GM23248 (cell line): Measurements from ENCODE around the gene VPS13D. TPM values are rescaled to one million over a fixed set of nuclear protein-coding genes. Genes with fewer than 3 reads are reported as not detected.

Experiments used
- DNase-seq: peaks from one replicate; pipeline ENCODE4 v3.0.0-alpha.2; 2015
- H2AFZ ChIP-seq: fragments of 200-600 bp; sonication (generic); 2 replicates; pipeline ENCODE4 v1.6.1; 2016; ENCODE audit warnings: antibody characterized with exemption
- H3F3A ChIP-seq: fragments of 200-600 bp; sonication (generic); 2 replicates; pipeline ENCODE4 v1.6.1; 2016; ENCODE audit warnings: mild to moderate bottlenecking, antibody characterized with exemption, mixed run types; ENCODE audit not compliant: insufficient read depth
- H3K27ac ChIP-seq: fragments of 200-600 bp; sonication (generic); 2 replicates; pipeline ENCODE4 v1.5.1; 2016; ENCODE audit warnings: mild to moderate bottlenecking
- H3K27me3 ChIP-seq: fragments of 200-600 bp; sonication (generic); replicated peaks from 2 replicates; pipeline ENCODE4 v1.6.1; 2016; ENCODE audit warnings: mild to moderate bottlenecking; ENCODE audit not compliant: insufficient read depth
- H3K36me3 ChIP-seq: fragments of 200-600 bp; sonication (generic); 2 replicates; pipeline ENCODE4 v1.6.1; 2016; ENCODE audit warnings: low read depth, mild to moderate bottlenecking
- H3K4me1 ChIP-seq: fragments of 200-600 bp; sonication (generic); 2 replicates; pipeline ENCODE4 v1.6.1; 2016; ENCODE audit warnings: mild to moderate bottlenecking; ENCODE audit not compliant: insufficient read depth
- H3K4me2 ChIP-seq: fragments of 200-600 bp; sonication (generic); one replicate; pipeline ENCODE4 v1.6.1; 2016; ENCODE audit warnings: mild to moderate bottlenecking; ENCODE audit not compliant: unreplicated experiment
- H3K4me3 ChIP-seq: fragments of 200-600 bp; sonication (generic); 2 replicates; pipeline ENCODE4 v1.5.1; 2016; ENCODE audit warnings: mild to moderate bottlenecking
- H3K79me2 ChIP-seq: fragments of 200-600 bp; sonication (generic); 2 replicates; pipeline ENCODE4 v1.6.1; 2016; ENCODE audit warnings: mild to moderate bottlenecking; ENCODE audit not compliant: insufficient read depth
- H3K9ac ChIP-seq: fragments of 200-600 bp; sonication (generic); 2 replicates; pipeline ENCODE4 v1.6.1; 2016; ENCODE audit warnings: mild to moderate bottlenecking
- H3K9me2 ChIP-seq: fragments of 200-600 bp; sonication (generic); 2 replicates; pipeline ENCODE4 v1.6.1; 2016; ENCODE audit warnings: mixed run types, mild to moderate bottlenecking, moderate library complexity; ENCODE audit not compliant: insufficient read depth
- H3K9me3 ChIP-seq: fragments of 200-600 bp; sonication (generic); one replicate; pipeline ENCODE4 v1.6.1; 2017; ENCODE audit warnings: low read depth
- H4K20me1 ChIP-seq: fragments of 200-600 bp; sonication (generic); 2 replicates; pipeline ENCODE4 v1.6.0; 2016; ENCODE audit not compliant: insufficient read depth
- EZH2 ChIP-seq: fragments of 200-600 bp; sonication (generic); IDR thresholded peaks from 2 replicates; pipeline ENCODE4 v1.6.1; 2018; ENCODE audit warnings: antibody characterized with exemption, mild to moderate bottlenecking; ENCODE audit not compliant: insufficient read depth, poor library complexity, severe bottlenecking
- EZH2phosphoT487 ChIP-seq: fragments of 200-600 bp; sonication (generic); IDR thresholded peaks from 2 replicates; pipeline ENCODE4 v1.6.1; 2018; ENCODE audit warnings: antibody characterized with exemption, moderate library complexity, mild to moderate bottlenecking, low read depth; ENCODE audit not compliant: insufficient read depth
- WGBS, 2 experiments: methylation state at CpG; one replicate each; pipeline ENCODE4 v1.1.6; 2015 to 2017; ENCODE audit warnings: low lambda C conversion rate in 2 of 2, low coverage in 1 of 2; ENCODE audit errors: missing lambda C conversion rate in 2 of 2; 5-methylcytosine and 5-hydroxymethylcytosine counted together
- in situ Hi-C: fragments of 300-500 bp; cut with MboI; formaldehyde crosslinking; loops from 2 replicates; pipeline ENCODE4 v1.15.0; 2020
- polyA plus RNA-seq: library from polyadenylated mRNA; unstranded; fragments of >200 nt; fragmentation: Nextera tagmentation; extraction: Ambion mirVana; gene quantifications from 2 replicates; pipeline ENCODE4 v1.2.1, GENCODE V29; 2016
- total RNA-seq: library from RNA; depleted of rRNA; stranded (reverse); fragments of >200 nt; shearing (Covaris generic); gene quantifications from 2 replicates; pipeline ENCODE4 v1.2.3, GENCODE V29; 2014

VPS13D gene
- total and polyA plus RNA-seq, 2 experiments from 2014 or later, result 6.8 to 16.4 TPM

- H3K27ac ChIP-seq, result no peak overlapping the region
- H3K27me3 ChIP-seq, result no peaks in the 10 kb centered on the region
- WGBS, 2 experiments, result 86 to 92% methylated on average over 5 of the region's 5 CpGs
- no peak overlapping the region for H3K4me2 ChIP-seq
- H3K4me3 ChIP-seq, result no peak overlapping the region
- no peaks in the 10 kb centered on the region for H3K9me2 ChIP-seq
- H2AFZ ChIP-seq, result no peak overlapping the region
- H3K36me3 ChIP-seq, result no peaks in the 10 kb centered on the region
- H4K20me1 ChIP-seq, result no peaks in the 10 kb centered on the region
- in situ Hi-C loops, result no loop called here
- TF ChIP-seq EZH2 (no peak), EZH2phosphoT487 (no peak)
- H3K4me1 ChIP-seq, result peaks cover 5% of the 10 kb centered on the region
- no peaks in the 10 kb centered on the region for H3K79me2 ChIP-seq
- DNase-seq, result no peak
- no peaks in the 10 kb centered on the region for H3F3A ChIP-seq
- no peak overlapping the region for H3K9ac ChIP-seq
- H3K9me3 ChIP-seq, result no peaks in the 10 kb centered on the region
Observed at GRCh38 chr1:12189328-12189682, 40.5 kb upstream of the VPS13D start.

DNA sequence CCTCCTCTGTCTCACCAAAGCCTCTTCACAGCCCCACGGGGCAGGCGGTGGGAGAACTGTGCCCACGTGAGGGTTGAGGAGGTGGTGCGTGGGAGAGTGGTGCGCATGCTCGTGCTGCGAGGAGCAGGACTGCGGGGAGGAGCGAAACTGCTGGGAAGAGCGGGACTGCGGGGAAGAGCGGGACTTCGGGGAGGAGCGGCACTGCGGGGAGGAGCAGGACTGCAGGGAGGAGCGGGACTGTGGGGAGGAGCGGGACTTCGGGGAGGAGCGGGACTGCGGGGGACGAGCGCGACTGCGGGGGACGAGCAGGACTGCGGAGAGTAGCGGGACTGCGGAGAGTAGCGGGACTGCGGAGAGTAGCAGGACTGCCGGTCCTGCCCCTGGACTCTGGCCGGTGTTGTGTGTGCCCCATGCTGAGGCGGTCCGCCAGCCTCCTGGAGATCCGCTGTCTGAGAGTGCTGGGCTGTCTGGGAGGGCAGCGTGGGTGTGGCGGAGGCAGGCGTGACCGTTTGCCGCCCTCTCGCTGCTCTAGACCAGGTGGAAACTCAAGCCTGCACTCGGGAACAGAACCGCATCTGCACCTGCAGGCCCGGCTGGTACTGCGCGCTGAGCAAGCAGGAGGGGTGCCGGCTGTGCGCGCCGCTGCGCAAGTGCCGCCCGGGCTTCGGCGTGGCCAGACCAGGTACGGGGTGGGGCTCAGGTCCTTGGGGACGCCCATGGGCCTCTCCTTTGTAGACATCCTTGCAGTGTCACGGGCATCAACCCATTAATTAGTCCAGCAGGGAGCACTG is 38.4 kb upstream of the VPS13D start:
- Histone ChIP-seq H3K9me2 (no peaks in the 10 kb centered on the region), H3K36me3 (no peaks in the 10 kb centered on the region), H3K27ac (no peak overlapping the region), H3K27me3 (no peaks in the 10 kb centered on the region), H3K4me3 (no peak overlapping the region), H4K20me1 (no peaks in the 10 kb centered on the region), H3K9me3 (no peaks in the 10 kb centered on the region), H3K9ac (no peak overlapping the region), H3K4me1 (no peaks in the 10 kb centered on the region), H3F3A (no peaks in the 10 kb centered on the region), H3K4me2 (no peak overlapping the region), H3K79me2 (no peaks in the 10 kb centered on the region), H2AFZ (no peak overlapping the region)
- no peak for DNase-seq
- TF ChIP-seq EZH2 (no peak), EZH2phosphoT487 (no peak)
- in situ Hi-C loops, result no loop called here
- WGBS, 2 experiments, result 92 to 94% methylated on average over 34 to 58 of the region's 58 CpGs

DNA sequence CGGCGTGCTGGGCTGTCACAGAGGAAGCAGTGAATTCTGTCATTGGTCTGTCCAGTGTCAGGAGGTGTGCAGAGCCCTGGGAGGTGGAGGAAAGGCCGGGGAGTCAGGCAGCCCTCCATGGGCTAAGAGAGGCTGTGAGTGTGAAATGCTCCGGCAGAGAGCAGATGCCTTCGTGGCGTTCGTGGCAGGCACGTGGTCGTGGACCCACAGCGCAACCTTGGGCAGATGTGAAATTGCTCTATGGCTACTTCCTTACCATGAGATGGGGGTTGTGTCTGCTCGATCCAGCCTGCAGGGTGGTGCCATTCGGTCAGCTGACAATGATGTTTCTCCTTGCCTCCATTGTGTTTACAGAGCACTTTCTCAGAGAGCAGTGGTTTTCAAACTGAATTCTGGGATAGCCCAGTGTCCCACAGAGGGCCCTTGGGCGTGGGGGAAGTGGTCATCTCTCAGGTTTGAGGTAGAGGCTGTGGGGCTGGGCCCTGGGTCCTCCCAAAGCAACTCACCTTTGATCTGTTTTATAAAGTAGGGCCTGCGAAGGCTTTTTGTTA is 35.1 kb upstream of the VPS13D start:
- DNase-seq, result no peak
- H3K79me2 ChIP-seq, result no peaks in the 10 kb centered on the region
- H3K9me3 ChIP-seq, result no peaks in the 10 kb centered on the region
- H3K36me3 ChIP-seq, result no peaks in the 10 kb centered on the region
- in situ Hi-C loops, result no loop called here
- H3K27ac ChIP-seq, result no peak overlapping the region
- no peak for TF ChIP-seq EZH2
- TF ChIP-seq EZH2phosphoT487, result no peak
- H3K9ac ChIP-seq, result no peak overlapping the region
- WGBS, 2 experiments, result 87 to 93% methylated on average over 14 of the region's 14 CpGs
- no peaks in the 10 kb centered on the region for H3F3A ChIP-seq
- no peaks in the 10 kb centered on the region for H3K9me2 ChIP-seq
- H3K27me3 ChIP-seq, result no peaks in the 10 kb centered on the region
- no peak overlapping the region for H3K4me2 ChIP-seq
- no peaks in the 10 kb centered on the region for H4K20me1 ChIP-seq
- H2AFZ ChIP-seq, result no peak overlapping the region
- H3K4me3 ChIP-seq, result no peak overlapping the region
- H3K4me1 ChIP-seq, result no peaks in the 10 kb centered on the region

DNA sequence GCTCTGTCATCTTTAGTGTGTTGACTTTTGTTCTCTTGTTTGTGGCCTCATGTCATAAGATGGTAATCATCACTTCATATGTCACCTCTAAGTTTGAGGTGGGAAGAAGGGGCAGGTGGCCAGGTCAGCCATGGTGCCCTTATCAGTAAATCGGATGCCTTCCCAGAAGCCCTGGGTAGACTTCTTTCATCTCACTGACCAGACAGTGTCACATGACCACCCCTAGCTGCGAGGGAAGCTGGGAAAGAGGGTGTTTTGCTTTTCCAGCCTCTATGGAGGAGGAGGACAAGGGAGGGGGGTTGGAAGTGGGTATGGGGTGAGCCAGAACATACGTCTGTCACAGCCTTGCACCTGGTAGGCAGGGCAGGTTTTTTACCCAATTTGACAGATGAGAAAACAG is 34.4 kb upstream of the VPS13D start:
- no peak overlapping the region for H3K9ac ChIP-seq
- H3K4me1 ChIP-seq, result no peaks in the 10 kb centered on the region
- no peaks in the 10 kb centered on the region for H3F3A ChIP-seq
- no peak overlapping the region for H3K4me3 ChIP-seq
- H3K79me2 ChIP-seq, result no peaks in the 10 kb centered on the region
- no peaks in the 10 kb centered on the region for H3K36me3 ChIP-seq
- no peaks in the 10 kb centered on the region for H3K9me3 ChIP-seq
- DNase-seq, result no peak
- no peaks in the 10 kb centered on the region for H3K27me3 ChIP-seq
- no peaks in the 10 kb centered on the region for H3K9me2 ChIP-seq
- WGBS, 2 experiments, result 93 to 100% methylated on average over 3 of the region's 3 CpGs
- H4K20me1 ChIP-seq, result no peaks in the 10 kb centered on the region
- in situ Hi-C loops, result no loop called here
- TF ChIP-seq EZH2, result no peak
- no peak for TF ChIP-seq EZH2phosphoT487
- H3K27ac ChIP-seq, result no peak overlapping the region
- H2AFZ ChIP-seq, result no peak overlapping the region
- no peak overlapping the region for H3K4me2 ChIP-seq
